GM23338 (cell line): ENCODE results near the gene TSC2.

Experiments used
- CTCF ChIP-seq, 2 experiments: fragments of 200-600 bp in 1 of 2; sonication (generic) in 1 of 2; conservative IDR thresholded peaks; 2 replicates each; pipeline versions ENCODE4 v1.5.1 to v1.6.1; 2016 to 2017; ENCODE audit warnings: antibody characterized with exemption in 2 of 2, low read depth in 2 of 2, mild to moderate bottlenecking in 2 of 2, moderate library complexity in 1 of 2
- EZH2 ChIP-seq: fragments of 200-600 bp; sonication (generic); IDR thresholded peaks from one replicate; pipeline ENCODE4 v1.8.0; 2017; ENCODE audit warnings: antibody characterized with exemption, mild to moderate bottlenecking, low read depth; ENCODE audit not compliant: unreplicated experiment
- NANOG ChIP-seq: IDR thresholded peaks from 2 replicates; pipeline ENCODE4 v1.6.1; 2016; ENCODE audit warnings: antibody characterized with exemption, borderline replicate concordance
- POLR2AphosphoS5 ChIP-seq: IDR thresholded peaks from 2 replicates; pipeline ENCODE4 v1.6.1; 2016; ENCODE audit warnings: antibody characterized with exemption, low read depth

- TF ChIP-seq POLR2AphosphoS5 (no peak), CTCF (conservative IDR thresholded peaks at IDR 0.05; ENCODE audit: low read depth in 2 of 2) (no peak), EZH2 (no peak), NANOG (no peak)
Observed at GRCh38 chr16:2042171-2042985, 5.4 kb upstream of the TSC2 start.
